ENCODE measurements around the gene IPPK. TPM values are rescaled to one million over a fixed set of nuclear protein-coding genes. Genes with fewer than 3 reads are reported as not detected.

IPPK gene
- total RNA-seq, 1 donor from 2014 or later = 28.0 TPM

GRCh38 chr9:92656537-92656925 lies 13.4 kb downstream of the IPPK start:
- Histone ChIP-seq H3K9me3 (no peaks in the 10 kb centered on the region), H3K36me3 (peaks cover 20% of the 10 kb centered on the region in 2 donors), H3K27ac (no peak overlapping the region), H3K27me3 (no peaks in the 10 kb centered on the region), H3K4me1 (peaks cover 0 to 5% of the 10 kb centered on the region in 2 donors), H3K4me3 (no peak overlapping the region)
- TF ChIP-seq CTCF (IDR thresholded peaks at IDR 0.05) = no peak
- intact Hi-C loops (cut with DNase I) = no loop called here
- DNase-seq (ENCODE audit: low spot score in 2 of 2) = no peak

DNA sequence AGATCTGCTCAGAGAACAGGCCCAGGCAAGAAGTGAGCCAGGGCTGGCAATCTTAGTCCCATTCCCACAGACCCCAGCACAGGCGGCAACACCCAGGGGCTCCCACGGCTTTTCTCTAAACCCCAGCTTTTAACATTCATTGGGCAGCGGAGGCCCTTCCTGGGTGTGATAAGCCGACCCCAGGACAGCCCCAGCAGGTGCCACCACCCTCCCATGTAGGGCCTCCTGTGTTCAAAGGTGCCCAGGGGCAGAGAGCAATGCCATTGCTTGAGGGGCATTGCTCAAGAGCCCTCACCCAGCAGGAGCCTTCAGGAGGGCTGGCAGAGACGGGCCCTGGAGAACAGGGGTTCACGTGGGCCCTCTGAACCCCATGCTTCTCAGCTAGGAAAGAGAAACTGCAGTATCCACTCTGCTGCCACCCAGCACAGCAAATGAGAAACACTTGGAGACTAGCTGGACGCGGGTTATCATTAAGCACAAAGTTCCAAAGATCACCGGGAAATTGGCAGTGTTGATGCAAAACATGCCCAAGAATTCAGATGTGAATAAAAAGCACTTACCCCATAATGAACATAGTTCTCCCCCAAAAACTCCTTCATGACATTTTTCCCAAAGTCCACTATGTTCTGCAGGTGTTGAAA lies 13.9 kb downstream of the IPPK start:
- H3K9me3 ChIP-seq = no peaks in the 10 kb centered on the region
- H3K4me1 ChIP-seq = peaks cover 0 to 5% of the 10 kb centered on the region in 2 donors
- H3K27me3 ChIP-seq = no peaks in the 10 kb centered on the region
- DNase-seq (ENCODE audit: low spot score in 2 of 2) = no peak
- no peak for TF ChIP-seq CTCF (IDR thresholded peaks at IDR 0.05)
- H3K36me3 ChIP-seq = peaks cover 21 to 26% of the 10 kb centered on the region in 2 donors
- H3K27ac ChIP-seq = no peak overlapping the region
- H3K4me3 ChIP-seq = no peak overlapping the region
- intact Hi-C loops (cut with DNase I) = no loop called here

DNA sequence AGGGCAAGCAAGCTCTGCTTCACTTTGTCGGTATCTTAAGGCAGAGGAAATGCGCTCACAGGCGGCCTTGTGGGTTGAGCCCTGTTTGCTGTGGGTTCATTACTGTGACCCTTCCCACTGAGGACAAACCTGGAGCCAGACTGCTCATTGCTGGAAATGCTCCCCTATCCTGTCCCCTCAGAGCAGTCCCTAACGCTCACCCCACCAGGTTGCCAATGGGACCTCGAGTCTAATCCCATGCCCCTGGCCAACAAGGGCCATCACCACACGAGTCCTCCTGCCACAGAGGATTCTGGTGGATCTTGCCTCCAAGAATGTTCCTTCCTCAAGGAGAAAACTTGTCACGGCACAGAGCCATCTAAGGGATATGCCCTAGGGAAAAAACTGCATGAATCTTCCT lies 14.6 kb downstream of the IPPK start:
- TF ChIP-seq CTCF (IDR thresholded peaks at IDR 0.05) = no peak
- no peak for DNase-seq (ENCODE audit: low spot score in 2 of 2)
- Histone ChIP-seq H3K36me3 (peaks cover 21 to 32% of the 10 kb centered on the region in 2 donors), H3K27ac (no peak overlapping the region), H3K4me3 (no peak overlapping the region), H3K27me3 (no peaks in the 10 kb centered on the region), H3K9me3 (no peaks in the 10 kb centered on the region), H3K4me1 (peaks cover 0 to 5% of the 10 kb centered on the region in 2 donors)
- intact Hi-C loops (cut with DNase I) = no loop called here

DNA sequence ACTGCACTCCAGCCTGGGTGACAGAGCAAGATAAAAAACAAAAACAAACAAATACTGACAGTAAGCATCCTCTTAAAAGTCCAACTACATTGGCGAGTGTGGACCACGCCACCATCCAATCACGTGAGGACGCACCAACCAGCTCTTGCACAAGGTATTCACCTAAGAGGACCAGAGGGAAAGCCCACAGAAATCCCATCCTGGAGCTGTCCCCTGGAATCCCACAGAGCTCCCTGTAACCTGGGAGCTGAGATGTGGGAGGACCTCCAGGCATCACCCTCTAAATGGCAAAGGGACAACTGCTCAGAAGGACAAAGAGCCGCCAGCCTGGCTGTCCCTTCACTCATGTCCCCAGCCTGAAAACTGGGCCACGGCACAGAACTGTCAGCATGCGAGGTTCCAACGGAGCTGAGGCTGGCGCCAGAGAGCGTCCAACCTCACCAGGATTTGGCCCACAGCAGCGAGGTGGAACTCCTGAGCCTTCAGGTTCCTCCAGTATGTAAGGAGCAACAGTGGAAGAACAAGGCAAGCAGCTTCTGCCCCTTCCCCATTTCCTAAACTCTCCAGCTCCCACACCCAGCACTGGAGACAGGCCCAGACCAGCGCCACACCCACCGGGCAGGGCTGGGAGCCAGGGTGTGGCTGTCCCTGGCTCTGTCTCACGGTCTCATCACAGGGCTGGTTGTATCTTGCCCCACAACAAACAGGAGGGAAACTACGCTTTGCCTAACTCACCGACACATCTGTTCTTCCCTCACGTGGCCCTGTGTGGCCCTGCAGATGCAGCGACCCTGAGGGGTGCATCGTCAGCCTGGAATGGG lies 15.2 kb downstream of the IPPK start:
- Histone ChIP-seq H3K27ac (no peak overlapping the region), H3K4me3 (no peak overlapping the region), H3K9me3 (no peaks in the 10 kb centered on the region), H3K4me1 (peaks cover 0 to 5% of the 10 kb centered on the region in 2 donors), H3K27me3 (no peaks in the 10 kb centered on the region), H3K36me3 (peaks cover 21 to 33% of the 10 kb centered on the region in 2 donors)
- intact Hi-C loops (cut with DNase I) = no loop called here
- no peak for TF ChIP-seq CTCF (IDR thresholded peaks at IDR 0.05)
- no peak for DNase-seq (ENCODE audit: low spot score in 2 of 2)

- DNase-seq (ENCODE audit: low spot score in 2 of 2) = no peak
- H3K27me3 ChIP-seq = no peaks in the 10 kb centered on the region
- H3K9me3 ChIP-seq = no peaks in the 10 kb centered on the region
- intact Hi-C loops (cut with DNase I) = no loop called here
- no peak overlapping the region for H3K4me3 ChIP-seq
- H3K4me1 ChIP-seq = peaks cover 0 to 5% of the 10 kb centered on the region in 2 donors
- no peak overlapping the region for H3K27ac ChIP-seq
- H3K36me3 ChIP-seq = peaks cover 32 to 46% of the 10 kb centered on the region in 2 donors
- no peak for TF ChIP-seq CTCF (IDR thresholded peaks at IDR 0.05)
Observed at GRCh38 chr9:92652461-92652860, 17.5 kb downstream of the IPPK start.
